Natural killer cell (primary cell): ENCODE results near the gene NTM. TPM values are rescaled to one million over a fixed set of nuclear protein-coding genes. Genes with fewer than 3 reads are reported as not detected.

ENCODE experiments used
- ATAC-seq, 3 donors: fragments of 150-1000 bp in 2 of 3; fragments of 200-7000 bp in 1 of 3; cut with Tn5 transposase; 1 replicate in 1 of 3; 2 replicates in 2 of 3; pipeline ENCODE4 v1.10.0; 2021; ENCODE audit warnings: mild to moderate bottlenecking in 2 of 3, moderate library complexity in 2 of 3
- DNase-seq, 2 donors: peaks; one replicate each; pipeline versions ENCODE4 v3.0.0 to v3.0.0-alpha.2; 2013 to 2021; ENCODE audit warnings: mixed read lengths in 1 of 2
- H3K27ac ChIP-seq: one replicate; pipeline ENCODE4 v1.5.1; 2013; ENCODE audit warnings: mild to moderate bottlenecking, low read length
- H3K27me3 ChIP-seq: one replicate; pipeline ENCODE4 v1.6.1; 2013; ENCODE audit warnings: low read length; ENCODE audit not compliant: control insufficient read depth, insufficient read depth
- H3K36me3 ChIP-seq: one replicate; pipeline ENCODE4 v1.6.1; 2013; ENCODE audit warnings: low read length; ENCODE audit not compliant: control insufficient read depth, insufficient read depth
- H3K4me1 ChIP-seq: one replicate; pipeline ENCODE4 v1.6.1; 2013; ENCODE audit warnings: low read length; ENCODE audit not compliant: control insufficient read depth, insufficient read depth
- H3K4me3 ChIP-seq: one replicate; pipeline ENCODE4 v1.5.1; 2013; ENCODE audit warnings: low read length
- H3K9me3 ChIP-seq: one replicate; pipeline ENCODE4 v1.6.1; 2013; ENCODE audit warnings: low read length; ENCODE audit not compliant: control insufficient read depth, insufficient read depth
- H3K27ac Mint-ChIP-seq, 2 donors: one replicate each; pipeline ENCODE4 v1.8.0; 2022; ENCODE audit warnings: mild to moderate bottlenecking in 2 of 2, mixed read lengths in 2 of 2, moderate library complexity in 1 of 2
- H3K27me3 Mint-ChIP-seq, 2 donors: one replicate each; pipeline ENCODE4 v1.8.0; 2022; ENCODE audit warnings: low read depth in 2 of 2, mixed read lengths in 2 of 2
- H3K36me3 Mint-ChIP-seq: one replicate; pipeline ENCODE4 v1.8.0; 2022; ENCODE audit warnings: mixed read lengths
- H3K4me1 Mint-ChIP-seq, 2 donors: one replicate each; pipeline ENCODE4 v1.8.0; 2022; ENCODE audit warnings: mixed read lengths in 2 of 2
- H3K4me3 Mint-ChIP-seq: one replicate; pipeline ENCODE4 v1.8.0; 2022; ENCODE audit warnings: mild to moderate bottlenecking, moderate library complexity, mixed read lengths
- H3K9me3 Mint-ChIP-seq, 2 donors: one replicate each; pipeline ENCODE4 v1.8.0; 2022; ENCODE audit warnings: mixed read lengths in 2 of 2
- CTCF ChIP-seq: fragments of 200-600 bp; IDR thresholded peaks from one replicate; pipeline ENCODE4 v1.8.0; 2022; ENCODE audit warnings: antibody characterized with exemption
- WGBS: methylation state at CpG from one replicate; pipeline ENCODE4 v1.1.7; 2013; ENCODE audit warnings: missing lambda C conversion rate; ENCODE audit not compliant: insufficient coverage; 5-methylcytosine and 5-hydroxymethylcytosine counted together
- intact Hi-C: fragments of 100-400 bp; cut with micrococcal nuclease; formaldehyde crosslinking; loops from one replicate; pipeline ENCODE4 v1.14.2; 2022
- total RNA-seq, 4 donors: library from RNA; stranded (reverse); fragments of 120-200 nt in 1 of 4; gene quantifications; one replicate each; pipeline versions ENCODE4 v1.2.3 to v1.2.4, GENCODE V29; 2013 to 2022

Gene NTM
- total RNA-seq, 3 donors from 2014 or later (not counting 1 experiment from before 2014, with no cell fraction given) = not detected

DNA sequence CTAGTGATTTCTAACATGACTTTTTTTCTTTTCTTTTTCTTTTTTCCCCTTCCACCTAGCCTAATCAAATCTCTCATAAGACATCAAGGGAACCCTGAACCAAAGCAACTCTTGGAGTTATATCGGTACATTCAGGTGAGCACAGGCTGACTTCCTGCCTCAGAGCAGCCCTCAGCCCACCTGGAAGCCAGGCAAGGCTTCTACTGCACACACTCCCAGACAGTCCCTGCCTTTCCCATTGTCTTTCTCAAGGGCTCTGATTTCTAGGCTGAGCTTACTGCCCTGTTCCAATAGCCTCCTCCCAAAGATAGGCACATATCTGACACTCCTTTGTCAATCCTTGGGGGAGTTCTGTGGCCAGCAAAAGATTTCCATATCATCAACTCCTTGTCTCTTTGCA is 629.5 kb downstream of the NTM start:
- Mint-ChIP-seq H3K4me1 (no peaks in the 10 kb centered on the region), H3K4me3 (no peak overlapping the region), H3K27ac (no peak overlapping the region), H3K27me3 (no peaks in the 10 kb centered on the region), H3K9me3 (peaks cover 7 to 8% of the 10 kb centered on the region in 2 donors), H3K36me3 (no peaks in the 10 kb centered on the region)
- peaks cover 20% of the 10 kb centered on the region for H3K9me3 ChIP-seq
- DNase-seq = no peak
- no peak overlapping the region for H3K4me3 ChIP-seq
- no peak for ATAC-seq
- H3K27ac ChIP-seq = no peak overlapping the region
- H3K27me3 ChIP-seq = no peaks in the 10 kb centered on the region
- intact Hi-C loops = no loop called here
- no peaks in the 10 kb centered on the region for H3K4me1 ChIP-seq
- WGBS = 87% methylated on average over 1 of the region's 1 CpG
- no peak for TF ChIP-seq CTCF
- H3K36me3 ChIP-seq = no peaks in the 10 kb centered on the region

- ATAC-seq (no peak), DNase-seq (no peak)
- Histone ChIP-seq H3K4me3 (no peak overlapping the region), H3K9me3 (no peaks in the 10 kb centered on the region), H3K36me3 (no peaks in the 10 kb centered on the region), H3K4me1 (no peaks in the 10 kb centered on the region), H3K27ac (no peak overlapping the region), H3K27me3 (no peaks in the 10 kb centered on the region)
- no peaks in the 10 kb centered on the region for H3K36me3 Mint-ChIP-seq
- intact Hi-C loops = no loop called here
- no peaks in the 10 kb centered on the region for H3K4me1 Mint-ChIP-seq
- H3K27ac Mint-ChIP-seq = no peak overlapping the region
- TF ChIP-seq CTCF = no peak
- WGBS = 93% methylated on average over 2 of the region's 4 CpGs
- no peak overlapping the region for H3K4me3 Mint-ChIP-seq
- H3K9me3 Mint-ChIP-seq = peaks cover 3 to 4% of the 10 kb centered on the region in 2 donors
- no peaks in the 10 kb centered on the region for H3K27me3 Mint-ChIP-seq
These were observed 635.5 kb downstream of the NTM start for GRCh38 chr11:132005887-132006286.

DNA sequence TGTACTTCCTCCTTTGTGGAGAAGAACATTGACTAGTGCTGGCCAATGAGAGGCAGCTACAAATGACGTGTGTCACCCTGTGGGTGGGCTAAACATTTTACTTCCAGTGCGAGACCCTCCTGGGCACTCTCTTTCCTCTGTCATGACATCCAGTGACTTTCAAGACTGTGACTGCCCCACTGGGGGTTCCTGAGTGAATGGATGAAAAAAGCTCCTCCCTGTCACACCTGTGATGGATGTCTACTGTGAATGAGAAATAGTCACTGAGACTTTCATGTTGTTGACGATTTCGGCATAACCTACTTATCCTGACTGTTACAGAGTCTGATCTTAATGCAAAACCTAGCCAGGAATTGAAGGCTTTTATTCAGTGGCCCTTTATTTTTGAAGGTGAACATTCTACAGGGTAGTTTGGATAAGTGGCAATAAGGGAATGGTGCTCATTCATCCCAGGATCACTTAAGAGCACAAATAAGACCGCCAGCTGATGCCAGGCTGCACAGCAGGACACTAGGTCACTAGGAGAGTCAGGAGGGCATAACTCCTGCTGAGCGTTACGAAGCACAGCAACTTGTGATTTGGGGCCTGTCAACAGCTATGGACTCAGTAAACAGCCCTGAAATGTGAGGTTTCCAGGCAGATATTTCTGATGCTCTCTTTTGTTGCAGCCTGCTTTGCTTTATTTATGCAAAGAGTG is 636.6 kb downstream of the NTM start:
- Mint-ChIP-seq H3K4me3 (no peak overlapping the region), H3K36me3 (no peaks in the 10 kb centered on the region), H3K27me3 (no peaks in the 10 kb centered on the region), H3K27ac (no peak overlapping the region), H3K9me3 (peaks cover 3 to 6% of the 10 kb centered on the region in 2 donors), H3K4me1 (no peaks in the 10 kb centered on the region)
- Histone ChIP-seq H3K36me3 (no peaks in the 10 kb centered on the region), H3K9me3 (no peaks in the 10 kb centered on the region), H3K4me3 (no peak overlapping the region), H3K27me3 (no peaks in the 10 kb centered on the region), H3K4me1 (no peaks in the 10 kb centered on the region), H3K27ac (no peak overlapping the region)
- intact Hi-C loops = no loop called here
- DNase-seq (no peak), ATAC-seq (no peak)
- no peak for TF ChIP-seq CTCF
- 82% methylated on average over 7 of the region's 7 CpGs for WGBS

GRCh38 chr11:132008226-132008625 is 637.8 kb downstream of the NTM start:
- no peak overlapping the region for H3K27ac Mint-ChIP-seq
- no peak for ATAC-seq
- Histone ChIP-seq H3K36me3 (no peaks in the 10 kb centered on the region), H3K9me3 (no peaks in the 10 kb centered on the region), H3K4me1 (no peaks in the 10 kb centered on the region), H3K27ac (no peak overlapping the region), H3K27me3 (no peaks in the 10 kb centered on the region), H3K4me3 (no peak overlapping the region)
- H3K36me3 Mint-ChIP-seq = no peaks in the 10 kb centered on the region
- no peaks in the 10 kb centered on the region for H3K27me3 Mint-ChIP-seq
- H3K4me1 Mint-ChIP-seq = no peaks in the 10 kb centered on the region
- no peak for DNase-seq
- no peak for TF ChIP-seq CTCF
- peaks cover 3 to 10% of the 10 kb centered on the region in 2 donors for H3K9me3 Mint-ChIP-seq
- H3K4me3 Mint-ChIP-seq = no peak overlapping the region
- 20% methylated on average over 1 of the region's 1 CpG for WGBS
- intact Hi-C loops = no loop called here
